HS-27A (cell line): ENCODE data around the gene FXYD4.
"Not testable (repeated sequence)": the region's sequence is repeated elsewhere in the genome, so short reads cannot be mapped to it uniquely, and the experiment has no call there.

ENCODE experiments used
- DNase-seq: peaks from one replicate; pipeline ENCODE4 v3.0.0-alpha.2; 2012; ENCODE audit warnings: low read depth, missing footprints

Gene FXYD4

DNA sequence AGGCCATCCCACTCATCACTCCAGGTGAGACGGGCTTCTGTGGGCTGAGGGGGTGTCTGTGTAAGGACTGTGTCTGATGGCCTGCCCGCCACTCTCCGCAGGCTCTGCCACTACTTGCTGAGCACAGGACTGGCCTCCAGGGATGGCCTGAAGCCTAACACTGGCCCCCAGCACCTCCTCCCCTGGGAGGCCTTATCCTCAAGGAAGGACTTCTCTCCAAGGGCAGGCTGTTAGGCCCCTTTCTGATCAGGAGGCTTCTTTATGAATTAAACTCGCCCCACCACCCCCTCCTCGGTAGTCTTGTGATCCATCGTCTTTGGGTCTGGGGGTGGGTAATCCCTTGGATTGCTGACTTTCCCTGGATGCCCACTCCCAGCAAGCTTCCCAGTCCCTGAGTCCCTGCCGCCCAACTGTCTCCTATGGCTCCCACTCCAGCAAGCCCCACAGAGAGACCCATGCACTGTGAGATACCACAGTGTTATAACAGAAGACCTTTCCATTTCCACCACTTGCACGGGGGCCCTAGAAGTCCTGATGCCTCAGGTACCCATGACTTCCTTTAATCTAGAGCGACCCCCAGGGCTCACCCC lies 4.7 kb downstream of the FXYD4 start:
- DNase-seq = no peak

DNA sequence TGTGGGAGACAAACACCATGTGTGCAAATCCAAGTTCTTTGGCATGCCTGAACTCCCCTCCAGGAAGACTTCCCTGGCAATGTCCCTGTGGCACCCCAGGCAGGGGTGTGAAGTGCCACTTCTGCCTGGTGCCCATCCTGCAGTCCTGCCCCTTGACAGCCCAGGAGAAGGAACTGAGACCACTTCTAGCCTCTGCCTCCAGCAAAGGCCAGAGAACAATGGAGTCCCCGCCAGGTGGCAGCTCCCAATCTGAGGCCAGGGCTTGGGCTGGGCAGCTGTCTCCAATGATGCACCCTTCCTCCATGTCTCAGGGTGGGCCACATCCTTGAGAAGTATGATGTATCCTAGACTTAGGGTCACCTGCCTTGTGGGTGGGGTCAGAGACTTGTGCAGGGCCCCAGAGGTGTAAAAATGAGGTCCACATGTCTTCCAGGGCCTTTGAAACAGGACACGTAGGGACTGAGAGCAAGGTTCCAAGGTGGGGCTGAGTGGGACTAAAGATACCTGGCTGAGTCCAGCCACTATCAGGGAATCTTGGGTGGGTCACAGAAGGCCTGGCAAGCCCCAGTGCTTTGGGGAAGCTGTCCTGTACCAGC lies 5.5 kb downstream of the FXYD4 start:
- DNase-seq = no peak

DNA sequence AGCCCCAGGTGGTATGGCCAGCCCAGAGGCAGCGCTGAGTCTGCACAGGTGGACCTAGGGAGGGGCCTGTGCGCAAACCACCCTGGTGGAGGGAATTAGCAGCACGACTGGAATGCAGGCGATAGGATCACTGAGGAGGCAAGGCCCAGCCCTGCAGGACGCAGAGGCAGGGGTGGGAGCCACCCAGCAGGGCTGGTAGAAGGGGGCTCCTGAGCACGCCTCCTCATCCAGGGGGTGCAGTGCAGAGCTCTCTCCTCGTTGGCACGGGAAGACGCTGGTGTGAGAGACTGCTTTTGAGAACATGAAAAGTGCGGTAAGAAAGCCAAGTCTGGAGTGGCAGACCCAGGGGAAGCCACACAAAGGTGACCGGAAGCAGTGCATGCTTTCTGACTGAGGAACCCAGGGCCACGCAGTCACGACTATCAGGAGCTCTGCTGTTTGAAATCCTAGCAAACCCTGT lies 6.0 kb downstream of the FXYD4 start:
- no peak for DNase-seq

DNA sequence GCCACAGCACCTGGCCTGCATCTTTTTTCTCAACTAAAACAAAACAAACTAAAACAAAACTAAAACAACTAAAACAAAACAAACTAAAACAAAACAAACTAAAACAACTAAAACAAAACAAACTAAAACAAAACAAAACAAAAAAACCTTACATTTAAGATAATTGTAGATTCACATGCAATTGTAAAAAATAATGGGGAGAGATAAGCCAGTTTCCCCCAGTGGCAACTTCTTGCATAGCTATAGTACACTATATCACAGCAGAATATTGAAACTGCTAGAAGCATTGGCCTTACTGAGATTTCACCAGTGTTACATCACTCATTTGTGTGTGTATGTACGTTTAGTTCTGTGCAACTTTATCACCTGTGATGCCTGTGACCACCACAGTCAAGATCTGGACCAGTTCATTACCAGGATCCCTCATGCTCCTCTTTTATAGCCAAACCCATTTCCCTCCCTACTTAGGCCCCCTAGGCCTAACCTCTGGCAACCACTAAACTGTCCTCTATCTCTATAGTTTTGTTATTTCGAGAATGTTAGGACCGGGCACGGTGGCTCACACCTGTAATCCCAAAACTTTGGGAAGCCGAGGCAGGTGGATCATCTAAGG lies 9.3 kb downstream of the FXYD4 start:
- DNase-seq = no peak

DNA sequence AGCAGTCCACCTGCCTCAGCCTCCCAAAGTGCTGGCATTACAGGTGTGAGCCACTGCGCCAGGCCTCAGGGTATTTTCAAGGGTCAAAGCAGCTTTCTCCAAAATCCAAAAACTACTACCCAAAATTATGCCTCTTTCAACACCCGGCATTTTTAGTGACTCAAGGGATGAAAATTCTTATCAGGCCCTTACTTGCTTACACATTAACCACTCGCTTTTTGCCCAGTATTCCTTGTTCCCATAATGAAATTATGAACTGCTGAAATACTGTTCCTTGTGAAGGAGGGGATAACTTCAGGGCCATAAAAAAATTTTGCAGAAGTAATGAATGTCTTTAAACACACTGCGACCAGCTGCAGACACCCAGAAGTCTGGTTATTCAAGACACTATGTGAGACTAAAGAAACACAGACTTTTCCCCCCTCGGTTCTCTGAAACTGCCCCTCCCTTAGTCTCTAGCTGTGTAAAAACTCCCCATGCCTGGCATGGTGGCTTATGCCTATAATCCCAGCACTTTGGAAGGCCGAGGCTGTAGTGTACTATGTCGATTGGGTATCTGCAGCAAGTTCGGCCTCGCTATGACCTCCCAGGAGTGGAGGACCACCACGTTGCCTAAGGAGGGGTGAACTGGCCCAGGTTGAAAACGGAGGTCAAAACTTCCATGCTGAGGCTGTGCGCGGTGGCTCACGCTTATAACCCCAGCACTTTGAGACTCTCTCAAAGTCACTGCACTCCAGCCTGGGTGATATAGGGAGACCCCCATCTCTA lies 12.0 kb downstream of the FXYD4 start:
- DNase-seq = no peak

DNA sequence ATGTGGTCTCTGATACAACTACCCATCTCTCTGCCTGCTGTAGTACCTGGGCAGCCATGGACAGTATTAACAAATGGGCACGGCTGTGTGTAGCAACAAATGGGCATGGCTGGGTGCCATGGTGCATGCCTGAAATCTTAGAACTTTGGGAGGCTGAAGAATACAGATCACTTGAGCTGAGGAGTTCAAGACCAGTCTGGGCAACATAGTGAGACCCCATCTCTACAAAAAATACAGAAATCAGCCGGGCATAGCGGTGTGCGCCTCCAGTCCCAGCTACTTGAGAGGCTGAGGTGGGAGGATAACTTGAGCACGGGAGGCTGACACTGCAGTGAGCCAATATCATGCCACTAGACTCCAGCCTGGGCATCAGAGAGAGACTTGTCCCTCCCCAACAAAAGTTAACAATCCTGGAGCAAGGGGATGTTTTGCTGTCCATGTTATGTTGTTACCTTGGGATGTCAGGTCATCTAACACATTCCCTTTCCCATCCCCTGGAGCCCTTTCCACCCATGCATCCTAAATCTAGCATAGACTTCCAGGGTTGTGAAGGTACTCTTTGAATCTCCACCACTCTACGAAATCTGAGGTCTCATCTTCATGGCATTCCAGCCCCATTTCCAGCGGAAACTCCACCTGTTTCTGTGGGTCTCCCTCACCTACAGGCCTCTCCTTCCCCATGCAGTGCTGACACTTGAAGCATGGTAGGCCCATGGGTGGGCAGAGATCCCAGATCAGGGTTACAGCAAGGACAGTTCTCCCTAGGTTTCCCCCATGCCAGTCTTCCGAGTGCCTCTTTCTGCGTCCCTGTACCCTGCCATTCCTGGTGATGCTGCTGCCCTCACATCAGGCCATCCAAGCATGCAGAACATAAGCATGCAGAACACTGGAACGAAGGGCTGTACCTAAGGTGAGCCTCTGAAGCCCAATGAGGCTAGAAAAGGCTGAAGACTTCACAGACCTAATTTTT lies 13.1 kb downstream of the FXYD4 start:
- DNase-seq = no peak

DNA sequence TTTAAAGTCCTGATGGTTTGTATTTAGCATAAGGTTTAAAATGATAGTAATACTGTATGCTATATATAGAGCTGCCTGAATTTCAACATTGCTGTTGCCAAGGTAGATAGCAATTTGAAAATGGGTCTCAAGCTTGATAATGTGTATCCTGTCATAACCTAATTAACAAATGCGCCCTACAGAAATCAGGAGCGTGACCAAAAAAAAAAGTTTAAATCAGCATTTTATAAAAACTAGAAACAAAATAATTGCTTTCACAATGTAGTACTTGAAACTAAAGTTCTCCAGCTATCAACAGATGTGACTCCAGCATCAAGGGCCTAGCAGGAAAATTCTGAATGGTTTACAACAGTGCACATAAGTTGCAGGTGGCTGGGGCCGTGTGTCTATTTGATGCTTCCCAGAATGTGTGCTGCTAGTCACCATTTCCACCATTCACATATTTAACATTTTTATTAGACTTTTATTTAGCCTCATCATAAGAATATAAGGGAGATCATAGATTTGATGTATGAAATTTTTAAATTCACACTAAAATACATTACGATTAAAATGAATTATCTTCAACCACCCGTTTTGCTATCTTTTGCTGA lies 14.1 kb downstream of the FXYD4 start:
- DNase-seq = no peak

DNA sequence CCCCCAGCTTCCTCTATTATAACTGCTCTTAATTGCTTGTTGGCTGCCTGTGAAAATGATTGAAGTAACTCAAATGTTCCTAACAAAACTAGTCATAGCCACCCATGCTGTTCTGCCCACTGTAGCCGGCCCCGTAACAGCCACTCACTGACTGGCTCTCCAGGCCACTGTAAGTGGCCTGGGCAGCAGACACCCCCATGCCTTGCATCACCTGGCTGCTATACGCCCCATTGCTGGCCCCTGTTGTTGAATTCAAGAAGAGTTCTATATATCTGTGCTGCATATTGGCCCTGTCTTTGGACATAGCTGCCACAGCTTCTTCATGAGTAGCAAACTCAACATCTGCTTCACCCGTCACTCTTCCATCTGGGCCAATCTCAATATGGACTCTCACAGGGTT lies 15.1 kb downstream of the FXYD4 start:
- no peak for DNase-seq

DNA sequence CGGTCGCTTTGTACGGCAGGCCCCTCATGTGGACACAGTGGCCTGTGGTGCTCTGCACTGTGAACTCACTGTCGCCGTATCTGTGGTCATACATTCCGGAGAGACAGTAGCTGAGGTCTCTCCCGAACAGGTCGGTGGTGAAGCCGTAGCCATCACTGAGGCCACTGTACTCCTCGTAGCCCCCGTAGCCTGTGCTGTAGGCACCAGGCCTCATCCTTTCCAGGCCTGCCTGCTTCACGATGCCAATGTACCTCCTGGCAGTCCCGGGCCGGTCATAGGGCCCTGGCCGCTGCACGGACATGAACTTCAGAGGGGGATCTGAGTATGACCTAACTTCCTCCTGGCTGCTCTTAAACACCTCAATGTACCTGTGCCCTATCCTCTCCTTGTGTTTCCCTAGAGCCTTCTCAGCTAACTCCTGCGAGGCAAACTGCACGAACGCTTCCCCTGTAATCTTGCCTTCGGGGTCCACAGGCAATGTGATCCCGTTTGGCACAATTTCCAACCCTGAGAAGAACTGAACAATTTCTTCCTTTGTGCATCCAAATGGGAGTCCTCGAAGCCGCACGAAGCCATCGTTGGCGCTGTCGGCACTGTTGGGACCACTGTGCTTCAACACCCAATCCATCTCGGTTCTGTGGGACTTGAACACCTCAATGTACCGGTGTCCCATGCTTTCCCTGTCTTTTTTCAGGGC lies 15.7 kb downstream of the FXYD4 start:
- no peak for DNase-seq

DNA sequence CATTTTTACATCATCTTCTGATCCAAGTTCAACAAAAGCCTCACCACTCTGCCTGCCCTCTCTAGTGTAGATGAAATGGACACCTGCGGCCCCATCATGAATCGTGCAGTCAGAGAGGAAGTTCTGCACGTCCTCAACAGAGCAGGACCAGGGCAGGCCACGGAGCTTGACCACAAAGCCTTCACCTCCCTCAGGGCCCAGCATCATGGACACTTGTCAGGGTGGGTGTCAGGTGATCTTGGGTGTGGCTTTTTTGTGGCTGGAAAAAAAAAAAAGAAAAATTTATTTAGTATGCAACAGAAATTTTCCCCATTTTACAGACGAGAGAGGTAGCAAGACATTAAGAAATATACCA lies 16.2 kb downstream of the FXYD4 start:
- DNase-seq = no peak

DNA sequence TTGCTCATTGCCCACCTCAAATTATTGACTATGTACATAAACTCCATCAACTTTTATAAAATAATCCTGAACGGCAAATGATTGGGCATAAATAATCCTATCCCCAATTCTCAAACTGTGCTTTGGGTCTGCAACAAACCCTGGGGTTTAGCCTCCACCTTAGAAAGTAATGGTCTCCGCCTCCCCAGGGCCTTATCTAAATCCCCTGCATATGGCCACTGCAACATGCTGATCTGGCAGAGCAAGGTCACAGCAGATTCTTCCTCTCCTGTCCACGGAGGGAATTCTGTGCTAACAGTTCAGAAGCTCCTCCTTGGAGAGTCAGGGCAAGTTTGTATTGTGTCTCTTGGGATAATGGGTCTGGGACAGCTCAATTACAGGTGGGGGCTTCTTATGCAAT lies 18.4 kb downstream of the FXYD4 start:
- no peak for DNase-seq

DNA sequence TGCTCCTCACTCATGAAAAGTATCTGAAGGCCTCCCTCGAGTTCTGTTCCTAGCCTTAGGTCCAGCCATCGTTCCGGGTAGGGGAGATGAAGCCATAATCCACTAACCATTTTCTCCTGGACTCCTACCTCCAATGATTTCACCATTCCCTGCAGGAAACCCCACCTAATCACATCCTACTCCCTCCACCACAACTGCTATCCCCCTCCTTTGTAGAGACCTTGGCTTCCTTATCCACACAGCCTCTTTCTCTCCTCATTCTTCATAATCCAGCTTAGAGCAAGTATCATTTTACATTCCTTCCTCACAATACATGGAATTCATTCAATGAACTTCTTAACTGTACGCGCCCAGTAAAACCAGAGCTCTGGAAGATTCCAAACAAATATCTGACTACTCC lies 18.9 kb downstream of the FXYD4 start:
- no peak for DNase-seq

DNA sequence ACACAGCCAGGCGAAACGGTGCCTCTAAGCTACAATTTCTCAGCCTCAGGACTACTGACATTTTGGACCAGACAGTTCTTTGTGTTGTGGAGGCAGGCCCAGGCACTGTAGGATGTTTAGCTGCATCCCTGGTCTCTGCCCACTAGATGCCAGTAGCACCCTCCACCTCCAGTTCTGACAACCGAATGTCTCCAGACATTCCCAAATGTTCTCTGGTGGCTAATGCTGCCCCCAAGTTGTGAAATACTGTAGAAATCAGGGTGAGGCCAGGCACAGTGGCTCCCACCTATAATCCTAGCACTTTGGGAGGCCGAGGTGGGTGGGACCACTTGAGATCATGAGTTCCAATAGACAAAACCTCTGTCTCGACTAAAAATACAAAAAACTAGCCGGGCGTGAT lies 19.3 kb downstream of the FXYD4 start:
- no peak for DNase-seq

DNA sequence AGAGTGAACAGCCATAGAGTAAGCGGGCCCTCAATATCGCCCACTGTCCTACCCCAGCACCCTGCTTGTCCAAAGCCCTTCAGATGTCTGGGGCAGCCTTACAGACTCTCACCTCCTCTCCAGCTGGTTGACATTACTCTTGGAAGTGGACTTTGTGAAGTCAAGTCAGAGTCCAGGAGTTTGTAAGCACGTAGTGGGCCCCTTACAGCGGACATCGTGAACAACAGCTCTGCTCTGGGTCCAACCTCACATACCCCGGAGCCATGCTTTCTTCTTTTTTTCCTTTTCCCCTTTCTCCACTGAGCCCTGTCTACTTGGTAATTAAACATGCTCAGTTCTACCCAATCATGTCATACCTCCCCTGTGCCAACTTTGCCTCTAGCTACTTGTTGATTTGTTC lies 20.1 kb downstream of the FXYD4 start:
- DNase-seq = no peak

DNA sequence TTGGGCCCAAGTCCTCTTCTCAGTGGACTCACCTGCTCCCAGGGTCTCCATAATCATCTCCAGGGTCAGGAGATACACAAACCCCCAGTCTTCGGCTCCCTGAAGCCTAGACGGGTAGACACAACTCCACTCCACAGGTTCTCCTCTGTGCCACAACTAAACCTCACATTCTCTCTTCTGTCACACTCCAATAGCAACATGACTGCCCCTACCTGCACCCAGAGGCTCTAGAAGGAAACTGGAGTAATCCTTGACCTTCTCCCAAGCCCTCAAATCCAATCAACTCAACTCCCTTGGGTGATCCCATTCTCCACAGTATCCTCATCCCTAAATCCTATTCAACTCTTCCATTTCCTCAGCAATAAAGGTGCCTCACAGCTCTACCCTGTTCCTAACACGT lies 21.3 kb downstream of the FXYD4 start:
- no peak for DNase-seq

DNA sequence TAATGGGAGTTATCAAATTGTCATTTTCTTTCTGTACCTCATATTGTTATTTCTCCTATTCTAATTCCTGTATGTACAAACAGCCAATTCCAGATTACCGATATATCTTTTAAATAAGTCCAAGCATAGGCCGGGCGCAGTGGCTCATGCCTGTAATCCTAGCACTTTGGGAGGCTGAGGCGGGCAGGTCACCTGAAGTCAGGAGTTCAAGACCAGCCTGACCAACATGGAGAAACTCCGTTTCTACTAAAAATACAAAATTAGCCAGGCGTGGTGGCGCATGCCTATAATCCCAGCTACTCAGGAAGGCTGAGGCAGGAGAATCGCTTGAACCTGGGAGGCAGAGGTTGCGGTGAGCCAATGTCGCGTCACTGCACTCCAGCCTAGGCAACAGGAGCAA lies 21.8 kb downstream of the FXYD4 start:
- not testable (repeated sequence) for DNase-seq

DNA sequence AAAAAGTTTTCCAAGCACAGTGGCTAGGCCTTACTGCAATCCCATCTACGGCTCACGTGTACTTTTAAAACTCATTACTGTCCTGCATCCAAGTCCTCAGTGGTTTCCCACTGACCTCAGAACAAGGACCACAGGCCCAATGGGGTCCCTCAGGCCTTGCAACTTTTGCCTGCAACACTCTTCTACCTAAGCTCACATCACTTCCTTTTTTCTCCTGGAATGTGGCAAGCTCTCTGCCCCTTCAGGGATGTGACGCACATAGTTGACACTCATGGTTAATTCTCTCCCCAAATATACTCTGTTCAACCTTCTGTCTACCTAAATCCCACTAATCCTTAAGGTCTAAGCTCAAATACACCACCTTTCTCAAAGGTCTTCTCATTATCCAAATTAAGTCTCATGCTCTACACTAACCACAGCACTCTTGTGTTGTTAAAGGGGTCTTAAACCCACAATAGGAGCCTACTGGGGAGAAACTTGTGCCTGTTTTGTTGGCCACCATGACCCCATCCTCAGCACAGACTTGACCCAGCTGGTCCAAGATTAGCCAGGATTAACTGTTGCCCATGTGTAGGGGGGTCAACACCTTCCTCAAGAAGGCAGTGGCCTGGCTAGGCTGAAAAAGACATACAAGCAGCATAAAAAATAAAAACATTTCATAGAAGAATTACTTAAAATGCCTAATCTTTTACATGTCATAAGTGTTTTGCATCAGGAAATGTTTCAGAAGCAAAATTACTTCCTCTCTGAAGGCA lies 22.3 kb downstream of the FXYD4 start:
- no peak for DNase-seq

DNA sequence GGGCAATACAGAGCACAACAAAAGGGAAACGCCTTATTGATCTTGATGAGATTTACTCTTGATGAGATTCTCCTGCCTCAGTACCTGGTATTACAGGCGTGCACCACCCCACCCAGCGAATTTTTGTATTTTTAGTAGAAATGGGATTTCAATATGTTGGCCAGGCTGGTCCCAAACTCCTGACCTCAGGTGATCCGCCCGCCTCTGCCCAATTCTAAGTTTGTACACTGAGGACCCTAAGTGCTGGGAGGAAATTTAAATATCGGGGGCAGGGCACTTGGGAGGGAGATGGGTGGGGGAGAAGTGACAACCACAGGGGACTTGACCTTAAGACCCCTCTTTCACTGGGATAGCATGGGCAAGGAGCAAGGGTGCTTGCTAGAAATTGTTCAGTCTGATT lies 23.4 kb downstream of the FXYD4 start:
- no peak for DNase-seq

DNA sequence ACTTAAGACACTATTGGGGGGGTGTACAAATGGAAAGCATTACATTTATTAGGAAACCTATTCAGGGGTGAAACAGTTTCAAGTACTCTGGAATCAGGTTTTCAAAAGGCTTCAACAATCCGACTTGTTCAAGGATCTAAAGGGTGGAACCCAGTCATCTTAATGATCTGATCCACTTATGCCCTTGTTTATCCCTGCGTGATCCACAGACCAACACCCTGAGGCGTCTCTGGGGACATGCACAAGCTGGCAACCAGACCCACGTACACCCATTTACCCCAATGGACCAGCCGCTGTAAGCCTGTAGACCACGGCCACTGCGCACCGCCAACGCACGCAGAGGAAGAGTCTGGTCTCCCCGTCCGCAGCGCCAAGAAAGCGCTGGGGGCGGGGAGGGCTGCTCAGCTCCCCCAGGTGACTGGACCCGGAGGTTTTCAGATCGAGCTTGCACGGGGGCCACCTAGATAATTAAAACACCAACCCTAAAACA lies 24.2 kb downstream of the FXYD4 start:
- no peak for DNase-seq
